Ascending aorta (tissue), 2 donors: ENCODE results near the gene WDR87. TPM values are rescaled to one million over a fixed set of nuclear protein-coding genes. Genes with fewer than 3 reads are reported as not detected.
"Not testable (repeated sequence)": the region's sequence is repeated elsewhere in the genome, so short reads cannot be mapped to it uniquely, and the experiment has no call there.

ENCODE experiments used
- DNase-seq, 2 donors: peaks; one replicate each; pipeline ENCODE4 v3.0.0-alpha.2; 2019; ENCODE audit warnings: low spot score in 2 of 2
- H3K27ac ChIP-seq, 2 donors: fragments of 200-600 bp; sonication (generic); one replicate each; pipeline ENCODE4 v1.5.1; 2016 to 2017; ENCODE audit warnings: mild to moderate bottlenecking in 1 of 2
- H3K27me3 ChIP-seq: fragments of 200-600 bp; sonication (generic); one replicate; pipeline ENCODE4 v1.5.1; 2017
- H3K36me3 ChIP-seq, 2 donors: fragments of 200-600 bp; sonication (generic); one replicate each; pipeline ENCODE4 v1.5.1; 2016
- H3K4me1 ChIP-seq, 2 donors: fragments of 200-600 bp; sonication (generic); one replicate each; pipeline ENCODE4 v1.5.1; 2016 to 2017; ENCODE audit warnings: mild to moderate bottlenecking in 1 of 2
- H3K4me3 ChIP-seq, 2 donors: fragments of 200-600 bp; sonication (generic); one replicate each; pipeline ENCODE4 v1.5.1; 2016 to 2017; ENCODE audit warnings: mild to moderate bottlenecking in 1 of 2
- H3K9me3 ChIP-seq, 2 donors: fragments of 200-600 bp; sonication (generic); one replicate each; pipeline ENCODE4 v1.5.1; 2016
- CTCF ChIP-seq, 3 experiments: fragments of 200-600 bp in 2 of 3; fragments of 450-650 bp in 1 of 3; sonication (generic) in 2 of 3; IDR thresholded peaks; one replicate each; pipeline ENCODE4 v1.5.1; 2016 to 2019; ENCODE audit warnings: antibody characterized with exemption in 3 of 3, mild to moderate bottlenecking in 1 of 3, moderate library complexity in 1 of 3
- intact Hi-C: fragments of 100-400 bp; cut with DNase I; formaldehyde crosslinking; loops from one replicate; pipeline ENCODE4 v1.15.1; 2023
- total RNA-seq: library from RNA; depleted of rRNA; stranded (reverse); fragments of >200 nt; gene quantifications from one replicate; pipeline ENCODE4 v1.1.0, GENCODE V29; 2016

The WDR87 gene
- total RNA-seq, 1 donor from 2014 or later, result not detected

GRCh38 chr19:37876032-37876431 lies 30.4 kb downstream of the WDR87 start:
- Histone ChIP-seq H3K36me3 (no peaks in the 10 kb centered on the region), H3K4me3 (no peak overlapping the region), H3K4me1 (no peaks in the 10 kb centered on the region), H3K27ac (no peak overlapping the region), H3K9me3 (no peaks in the 10 kb centered on the region), H3K27me3 (no peaks in the 10 kb centered on the region)
- no peak for TF ChIP-seq CTCF (IDR thresholded peaks at IDR 0.05)
- intact Hi-C loops, result no loop called here
- DNase-seq, result no peak

GRCh38 chr19:37874784-37875183 lies 31.6 kb downstream of the WDR87 start:
- Histone ChIP-seq H3K4me3 (no peak overlapping the region), H3K27me3 (no peaks in the 10 kb centered on the region), H3K4me1 (no peaks in the 10 kb centered on the region), H3K9me3 (no peaks in the 10 kb centered on the region), H3K36me3 (no peaks in the 10 kb centered on the region), H3K27ac (no peak overlapping the region)
- intact Hi-C loops, result no loop called here
- no peak for TF ChIP-seq CTCF (IDR thresholded peaks at IDR 0.05)
- DNase-seq, result no peak

GRCh38 chr19:37872383-37872782 lies 34.0 kb downstream of the WDR87 start:
- no peak for TF ChIP-seq CTCF (IDR thresholded peaks at IDR 0.05)
- Histone ChIP-seq H3K27me3 (no peaks in the 10 kb centered on the region), H3K4me3 (no peak overlapping the region), H3K9me3 (no peaks in the 10 kb centered on the region), H3K4me1 (no peaks in the 10 kb centered on the region), H3K27ac (no peak overlapping the region), H3K36me3 (no peaks in the 10 kb centered on the region)
- intact Hi-C loops, result no loop called here
- DNase-seq, result no peak

GRCh38 chr19:37869766-37870340 lies 36.5 kb downstream of the WDR87 start:
- H3K9me3 ChIP-seq, result no peaks in the 10 kb centered on the region
- no peak overlapping the region for H3K4me3 ChIP-seq
- H3K4me1 ChIP-seq, result no peaks in the 10 kb centered on the region
- no peak for TF ChIP-seq CTCF (IDR thresholded peaks at IDR 0.05)
- no peaks in the 10 kb centered on the region for H3K36me3 ChIP-seq
- DNase-seq, result no peak
- H3K27ac ChIP-seq, result no peak overlapping the region
- intact Hi-C loops, result no loop called here
- no peaks in the 10 kb centered on the region for H3K27me3 ChIP-seq

GRCh38 chr19:37867831-37868230 lies 38.6 kb downstream of the WDR87 start:
- no peak overlapping the region for H3K27ac ChIP-seq
- no peak for DNase-seq
- intact Hi-C loops, result no loop called here
- H3K4me3 ChIP-seq, result no peak overlapping the region
- no peaks in the 10 kb centered on the region for H3K4me1 ChIP-seq
- H3K9me3 ChIP-seq, result no peaks in the 10 kb centered on the region
- H3K36me3 ChIP-seq, result no peaks in the 10 kb centered on the region
- no peak for TF ChIP-seq CTCF (IDR thresholded peaks at IDR 0.05)
- no peaks in the 10 kb centered on the region for H3K27me3 ChIP-seq

DNA sequence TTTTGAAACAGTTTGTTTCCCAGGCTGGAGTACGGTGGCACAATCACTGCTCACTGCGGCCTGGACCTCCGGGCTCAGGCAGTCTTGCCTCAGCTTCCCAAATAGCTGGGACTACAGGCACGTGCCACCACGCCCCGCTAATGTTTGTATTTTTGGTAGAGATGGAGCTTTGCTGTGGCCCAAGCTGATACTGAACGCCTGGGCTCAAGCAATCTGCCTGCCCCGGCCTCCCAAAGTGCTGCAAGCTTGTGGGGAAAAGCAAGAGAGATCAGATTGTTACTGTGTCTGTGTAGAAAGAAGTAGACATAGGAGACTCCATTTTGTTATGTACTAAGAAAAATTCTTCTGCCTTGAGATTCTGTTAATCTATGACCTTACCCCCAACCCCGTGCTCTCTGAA lies 40.5 kb downstream of the WDR87 start:
- DNase-seq, H3K4me1 ChIP-seq, H3K4me3 ChIP-seq, intact Hi-C loops, H3K27ac ChIP-seq, H3K27me3 ChIP-seq, H3K9me3 ChIP-seq, H3K36me3 ChIP-seq: not testable (repeated sequence)
